Heart left ventricle (tissue), 16 donors: ENCODE measurements around the gene SUGCT. TPM values are rescaled to one million over a fixed set of nuclear protein-coding genes. Genes with fewer than 3 reads are reported as not detected.

Experiments
- ATAC-seq, 4 donors: fragments of 200-7000 bp; cut with Tn5 transposase; one replicate each; pipeline ENCODE4 v1.9.1; 2020 to 2022; ENCODE audit warnings: moderate library complexity in 4 of 4, mild to moderate bottlenecking in 3 of 4, moderate number of reproducible peaks in 1 of 4
- DNase-seq, 5 donors: peaks; one replicate each; pipeline ENCODE4 v3.0.0-alpha.2; 2020
- H3K27ac ChIP-seq, 12 donors: fragments of 200-600 bp; sonication (generic) in 4 of 12; one replicate each; pipeline versions ENCODE4 v1.5.0 to v1.8.0; 2016 to 2022; ENCODE audit warnings: mild to moderate bottlenecking in 2 of 12
- H3K27me3 ChIP-seq, 9 donors: fragments of 200-600 bp; sonication (generic) in 2 of 9; one replicate each; pipeline versions ENCODE4 v1.5.1 to v1.8.0; 2016 to 2022; ENCODE audit warnings: mild to moderate bottlenecking in 3 of 9
- H3K36me3 ChIP-seq, 9 donors: fragments of 200-600 bp; sonication (generic) in 2 of 9; one replicate each; pipeline versions ENCODE4 v1.5.0 to v1.8.0; 2018 to 2022; ENCODE audit warnings: mild to moderate bottlenecking in 2 of 9
- H3K4me1 ChIP-seq, 12 donors: fragments of 200-600 bp; sonication (generic) in 4 of 12; one replicate each; pipeline versions ENCODE4 v1.5.0 to v1.8.0; 2016 to 2022; ENCODE audit warnings: mild to moderate bottlenecking in 3 of 12
- H3K4me3 ChIP-seq, 12 donors: fragments of 200-600 bp; sonication (generic) in 4 of 12; one replicate each; pipeline versions ENCODE4 v1.5.0 to v1.8.0; 2017 to 2022; ENCODE audit warnings: mild to moderate bottlenecking in 9 of 12, moderate library complexity in 4 of 12
- H3K9me3 ChIP-seq, 12 donors: fragments of 200-600 bp; sonication (generic) in 4 of 12; one replicate each; pipeline versions ENCODE4 v1.5.0 to v1.8.0; 2016 to 2022; ENCODE audit warnings: mild to moderate bottlenecking in 1 of 12
- CTCF ChIP-seq, 12 donors: fragments of 200-600 bp; sonication (generic) in 4 of 12; IDR thresholded peaks; one replicate each; pipeline versions ENCODE4 v1.5.0 to v1.8.0; 2018 to 2022; ENCODE audit warnings: antibody characterized with exemption in 12 of 12, mild to moderate bottlenecking in 5 of 12
- POLR2A ChIP-seq, 2 donors: fragments of 450-650 bp; IDR thresholded peaks; one replicate each; pipeline ENCODE4 v1.6.1; 2017; ENCODE audit warnings: antibody characterized with exemption in 2 of 2, mild to moderate bottlenecking in 2 of 2, moderate library complexity in 2 of 2
- WGBS, 4 donors: extraction: QIAGEN DNeasy Blood & Tissue Kit in 2 of 4; methylation state at CpG; one replicate each; pipeline versions ENCODE4 v1.1.5 to v1.1.7; 2013 to 2018; 5-methylcytosine and 5-hydroxymethylcytosine counted together
- intact Hi-C, 10 donors: fragments of 100-400 bp; cut with DNase I; formaldehyde crosslinking; loops; one replicate each; pipeline versions ENCODE4 v1.11.1 to v1.14.2; 2022
- polyA plus RNA-seq, 2 donors: library from polyadenylated mRNA; stranded (reverse); fragments of 200-250 nt; gene quantifications; one replicate each; pipeline ENCODE4 v1.2.3, GENCODE V29; 2013
- total RNA-seq, 9 donors: library from RNA; depleted of rRNA in 2 of 9; stranded (reverse); fragments of >200 nt in 2 of 9; fragmentation: NEBNext Ultra II Directional in 3 of 9; extraction: Animal tissue kit (Norgen Biotek cat#: 25700) in 3 of 9; gene quantifications; one replicate each; pipeline versions ENCODE4 v1.1.0 to v1.2.4, GENCODE V29; 2016 to 2023
- donor health status: ischemic (EF 13 %, LVEDD 7.1; RV severe dilation, severe dysfunction).
- donor health status: healthy with polysubstance abuse.
- donor health status: DM: no; HTN: yes; CAD: no.
- donor health status: DM: no; HTN: no; CAD: no.
- donor health status: ischemic (EF 25% LVEDD 6.9; RV normal size, moderate dysfunction).
- donor health status: ischemic (EF 25% LVEDD 5.7; RV mildly dilated, moderate dysfunction).
- donor health status: healthy.
- donor health status: DM: yes; HTN: yes; CAD: no.
- donor health status: ischemic (EF 35%, LVEDD 5.7; RV mildly dilated, moderate dysfunction).
- donor health status: nonischemic (EF 11% LVEDD 7.7; RV severe dilation, severe dysfunction).
- donor health status: DM: yes; HTN: yes; CAD: no.
- donor health status: PGD.
- donor health status: ischemic (EF 29% LVEDD 5.4; RV normal size, mild dysfunction).
- donor health status: nonischemic (EF 23%, LVEDD 6.1; RV moderate dilation, normal function).

SUGCT gene
- total and polyA plus RNA-seq, 11 donors = 1.4 to 7.6 (median 4.4) TPM

GRCh38 chr7:40758590-40758989 lies 623.8 kb downstream of the SUGCT start:
- WGBS, 4 donors = 92 to 98% (median 94%) methylated on average over 3 of the region's 3 CpGs

GRCh38 chr7:40760293-40760964 lies 625.6 kb downstream of the SUGCT start:
- intact Hi-C loops = loop anchor here in 3 of 10 donors (5.0 to 10.0 kb wide), 3 partner anchors 66 to 433 kb away; no protein-coding TSS in a partner anchor
- 85 to 92% (median 89%) methylated on average over 5 of the region's 5 CpGs for WGBS, 4 donors
- Histone ChIP-seq H3K27ac (no peak overlapping the region), H3K27me3 (no peaks in the 10 kb centered on the region), H3K36me3 (no peaks in the 10 kb centered on the region), H3K9me3 (no peaks in the 10 kb centered on the region), H3K4me1 (peaks cover 0 to 9% (median 0%) of the 10 kb centered on the region in 12 donors), H3K4me3 (no peak overlapping the region)
- TF ChIP-seq POLR2A (IDR thresholded peaks at IDR 0.05) (no peak), CTCF (IDR thresholded peaks at IDR 0.05) (no peak)
- no peak for ATAC-seq
- no peak for DNase-seq

More at GRCh38 chr7:40758590-40758989, 623.8 kb downstream of the SUGCT start:
- Histone ChIP-seq H3K27me3 (no peaks in the 10 kb centered on the region), H3K27ac (no peak overlapping the region), H3K4me1 (peaks cover 0 to 1% (median 0%) of the 10 kb centered on the region in 12 donors), H3K4me3 (no peak overlapping the region), H3K36me3 (no peaks in the 10 kb centered on the region), H3K9me3 (no peaks in the 10 kb centered on the region)
- intact Hi-C loops = no loop called here
- TF ChIP-seq CTCF (IDR thresholded peaks at IDR 0.05) (no peak), POLR2A (IDR thresholded peaks at IDR 0.05) (no peak)
- no peak for DNase-seq
- no peak for ATAC-seq

DNA sequence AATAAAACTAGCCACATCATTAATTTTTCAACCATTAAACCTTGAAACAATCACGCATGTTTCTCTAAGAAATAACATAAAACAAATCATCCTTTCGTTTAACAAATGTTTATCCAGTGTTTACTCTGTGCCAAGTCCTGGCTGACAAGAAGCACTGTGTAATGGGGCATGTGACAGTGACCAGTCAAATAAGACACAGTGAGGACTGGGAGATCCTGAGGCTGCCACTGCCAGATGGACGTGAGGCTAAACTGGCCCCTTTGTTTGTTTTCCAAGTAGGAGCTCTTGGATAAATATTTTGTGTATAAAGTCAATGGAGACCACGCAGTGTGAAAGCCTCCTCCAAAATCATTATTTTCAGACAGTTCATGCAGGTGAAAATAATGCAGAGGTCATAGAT lies 626.2 kb downstream of the SUGCT start:
- no peaks in the 10 kb centered on the region for H3K27me3 ChIP-seq
- no peak overlapping the region for H3K4me3 ChIP-seq
- TF ChIP-seq POLR2A (IDR thresholded peaks at IDR 0.05) = no peak
- TF ChIP-seq CTCF (IDR thresholded peaks at IDR 0.05) = no peak
- H3K36me3 ChIP-seq = no peaks in the 10 kb centered on the region
- no peaks in the 10 kb centered on the region for H3K9me3 ChIP-seq
- DNase-seq = no peak
- 70 to 89% (median 76%) methylated on average over 4 of the region's 4 CpGs for WGBS, 4 donors
- H3K4me1 ChIP-seq = peaks cover 0 to 9% (median 0%) of the 10 kb centered on the region in 12 donors
- intact Hi-C loops = loop anchor here in 3 of 10 donors (5.0 to 10.0 kb wide), 3 partner anchors 66 to 434 kb away; no protein-coding TSS in a partner anchor
- no peak overlapping the region for H3K27ac ChIP-seq
- ATAC-seq = no peak

GRCh38 chr7:40761762-40762560 lies 627.2 kb downstream of the SUGCT start:
- H3K27me3 ChIP-seq = no peaks in the 10 kb centered on the region
- H3K4me3 ChIP-seq = no peak overlapping the region
- 83 to 90% (median 85%) methylated on average over 14 of the region's 14 CpGs for whole genome bisulfite sequencing, 4 donors
- intact Hi-C loops = loop anchor here in 3 of 10 donors (5.0 to 10.0 kb wide), 3 partner anchors 67 to 435 kb away; no protein-coding TSS in a partner anchor
- no peaks in the 10 kb centered on the region for H3K36me3 ChIP-seq
- H3K27ac ChIP-seq = no peak overlapping the region
- no peaks in the 10 kb centered on the region for H3K9me3 ChIP-seq
- ATAC-seq (no peak), DNase-seq (no peak)
- TF ChIP-seq POLR2A (IDR thresholded peaks at IDR 0.05) (no peak), CTCF (IDR thresholded peaks at IDR 0.05) (no peak)
- H3K4me1 ChIP-seq = peaks cover 0 to 9% (median 0%) of the 10 kb centered on the region in 12 donors
